Chondrocyte (in vitro differentiated cells): ENCODE measurements around the gene TRMT5. TPM values are rescaled to one million over a fixed set of nuclear protein-coding genes. Genes with fewer than 3 reads are reported as not detected.

Experiments
- DNase-seq: peaks from one replicate; pipeline ENCODE4 v3.0.0; 2021; ENCODE audit warnings: mixed read lengths, low spot score
- H3K27ac Mint-ChIP-seq: one replicate; pipeline ENCODE4 v1.8.0; 2021; ENCODE audit warnings: mild to moderate bottlenecking, moderate library complexity, mixed read lengths; ENCODE audit not compliant: unreplicated experiment
- H3K27me3 Mint-ChIP-seq: 2 replicates; pipeline ENCODE4 v1.8.0; 2021; ENCODE audit warnings: low read depth, mixed read lengths
- H3K36me3 Mint-ChIP-seq: 2 replicates; pipeline ENCODE4 v1.8.0; 2021; ENCODE audit warnings: low read depth, mixed read lengths
- H3K4me1 Mint-ChIP-seq: 2 replicates; pipeline ENCODE4 v1.8.0; 2021; ENCODE audit warnings: low read depth, mild to moderate bottlenecking, mixed read lengths
- H3K4me3 Mint-ChIP-seq: one replicate; pipeline ENCODE4 v1.8.0; 2021; ENCODE audit warnings: mild to moderate bottlenecking, moderate library complexity, mixed read lengths; ENCODE audit not compliant: unreplicated experiment
- H3K9me3 Mint-ChIP-seq: 2 replicates; pipeline ENCODE4 v1.8.0; 2021; ENCODE audit warnings: low read depth, mixed read lengths
- total RNA-seq: library from RNA; stranded (reverse); gene quantifications from 3 replicates; pipeline ENCODE4 v1.2.1, GENCODE V29; 2021
- TF ChIP-seq, protein P1 (sequence below): fragments of 200-600 bp; sonication (generic); IDR thresholded peaks from 2 replicates; pipeline ENCODE4 v1.5.0; 2021; ENCODE audit warnings: antibody characterized with exemption, mild to moderate bottlenecking, moderate library complexity

TRMT5 gene
- total RNA-seq, 1 donor from 2014 or later: 12.6 TPM

DNA sequence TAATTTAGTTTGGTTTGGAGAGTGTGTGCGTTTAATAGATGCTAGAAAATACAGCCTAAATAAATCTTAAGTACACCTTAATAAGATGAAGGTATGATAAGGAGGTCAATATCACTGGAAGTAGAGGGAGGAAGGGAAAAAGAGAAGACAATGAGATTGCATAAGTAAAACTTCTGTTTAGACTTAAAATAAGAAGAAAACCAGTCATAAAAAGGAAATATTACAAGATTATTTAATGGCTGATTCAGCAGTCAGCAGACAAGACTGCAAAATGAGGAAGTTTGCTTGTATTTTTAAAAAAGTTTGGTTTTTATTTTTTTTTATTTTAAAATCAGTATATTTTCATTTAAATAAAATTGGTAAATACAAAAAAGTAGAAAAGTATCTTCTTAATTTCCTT, 3.3 kb upstream of the TRMT5 start:
- TF ChIP-seq, protein P1, sequence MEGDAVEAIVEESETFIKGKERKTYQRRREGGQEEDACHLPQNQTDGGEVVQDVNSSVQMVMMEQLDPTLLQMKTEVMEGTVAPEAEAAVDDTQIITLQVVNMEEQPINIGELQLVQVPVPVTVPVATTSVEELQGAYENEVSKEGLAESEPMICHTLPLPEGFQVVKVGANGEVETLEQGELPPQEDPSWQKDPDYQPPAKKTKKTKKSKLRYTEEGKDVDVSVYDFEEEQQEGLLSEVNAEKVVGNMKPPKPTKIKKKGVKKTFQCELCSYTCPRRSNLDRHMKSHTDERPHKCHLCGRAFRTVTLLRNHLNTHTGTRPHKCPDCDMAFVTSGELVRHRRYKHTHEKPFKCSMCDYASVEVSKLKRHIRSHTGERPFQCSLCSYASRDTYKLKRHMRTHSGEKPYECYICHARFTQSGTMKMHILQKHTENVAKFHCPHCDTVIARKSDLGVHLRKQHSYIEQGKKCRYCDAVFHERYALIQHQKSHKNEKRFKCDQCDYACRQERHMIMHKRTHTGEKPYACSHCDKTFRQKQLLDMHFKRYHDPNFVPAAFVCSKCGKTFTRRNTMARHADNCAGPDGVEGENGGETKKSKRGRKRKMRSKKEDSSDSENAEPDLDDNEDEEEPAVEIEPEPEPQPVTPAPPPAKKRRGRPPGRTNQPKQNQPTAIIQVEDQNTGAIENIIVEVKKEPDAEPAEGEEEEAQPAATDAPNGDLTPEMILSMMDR: no peak
- H3K27ac Mint-ChIP-seq: no peak overlapping the region
- DNase-seq: no peak
- H3K36me3 Mint-ChIP-seq: peaks cover 16% of the 10 kb centered on the region
- H3K4me3 Mint-ChIP-seq: no peak overlapping the region
- no peaks in the 10 kb centered on the region for H3K9me3 Mint-ChIP-seq
- no peaks in the 10 kb centered on the region for H3K27me3 Mint-ChIP-seq
- H3K4me1 Mint-ChIP-seq: peaks cover 17% of the 10 kb centered on the region

DNA sequence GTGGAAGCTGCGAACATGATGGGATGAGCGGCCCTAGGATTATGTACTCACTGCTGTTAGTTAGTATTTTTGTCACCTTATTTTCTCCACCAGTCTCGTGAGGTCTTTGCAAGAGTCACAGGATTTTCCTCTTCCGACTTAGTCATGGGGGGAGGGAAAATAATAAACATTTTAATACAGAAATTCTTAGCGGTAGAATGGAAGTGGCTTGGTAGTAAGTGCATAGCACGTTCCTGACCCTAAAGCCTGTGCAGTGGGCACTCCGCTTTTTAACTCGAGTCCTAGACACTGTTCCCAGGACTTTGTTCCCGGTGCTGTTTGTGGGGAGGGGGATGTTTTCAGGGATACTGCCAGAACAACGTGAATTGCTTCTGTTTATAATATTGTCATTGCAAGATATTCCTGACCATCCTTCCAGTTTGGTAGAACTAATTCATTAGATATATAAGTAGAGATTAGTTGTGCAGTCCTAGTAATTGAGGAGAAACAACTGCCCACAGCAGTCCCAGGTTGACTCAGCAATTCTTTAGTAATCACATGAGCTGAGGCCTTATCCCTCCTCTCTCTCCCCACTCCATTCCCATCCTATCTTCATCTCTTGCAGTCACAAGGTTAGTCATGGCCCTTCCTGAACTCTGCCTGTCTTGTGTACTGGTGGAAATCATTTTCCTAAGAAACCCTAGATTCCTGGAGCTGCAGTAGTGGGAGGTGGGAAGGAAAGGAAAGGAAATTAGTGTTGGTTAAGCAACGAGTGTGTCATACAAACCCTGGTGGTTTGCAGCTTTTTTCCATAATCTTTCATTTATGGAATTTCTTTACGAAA, 965 bp upstream of the TRMT5 start:
- TF ChIP-seq, protein P1: no peak
- H3K36me3 Mint-ChIP-seq: peaks cover 14% of the 10 kb centered on the region
- DNase-seq: no peak
- no peak overlapping the region for H3K27ac Mint-ChIP-seq
- H3K4me1 Mint-ChIP-seq: peaks cover 31% of the 10 kb centered on the region
- H3K9me3 Mint-ChIP-seq: no peaks in the 10 kb centered on the region
- no peak overlapping the region for H3K4me3 Mint-ChIP-seq
- no peaks in the 10 kb centered on the region for H3K27me3 Mint-ChIP-seq

DNA sequence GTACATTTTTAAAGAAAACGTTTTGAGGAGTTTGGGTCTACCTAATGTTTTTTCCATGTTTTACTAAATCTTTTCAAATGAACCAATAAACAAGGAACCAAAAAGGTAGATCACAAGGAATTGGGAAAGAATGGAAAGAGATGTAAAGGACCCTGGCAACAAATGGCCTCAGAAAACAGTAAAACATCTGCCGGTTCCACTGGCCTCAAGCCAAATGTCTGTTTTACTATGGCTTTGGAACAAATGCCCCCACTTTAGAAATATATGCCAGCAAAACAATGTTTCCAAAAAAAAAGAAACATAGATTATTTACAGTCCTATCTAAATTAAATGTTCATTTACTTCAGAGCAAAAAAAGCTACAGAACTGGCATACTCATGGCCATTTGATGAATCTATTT, 3.0 kb downstream of the TRMT5 start:
- Mint-ChIP-seq H3K4me1 (peaks cover 14% of the 10 kb centered on the region), H3K4me3 (peak overlapping the region; percentile 7), H3K36me3 (peaks cover 8% of the 10 kb centered on the region), H3K27ac (no peak overlapping the region), H3K27me3 (no peaks in the 10 kb centered on the region), H3K9me3 (no peaks in the 10 kb centered on the region)
- DNase-seq: no peak
- TF ChIP-seq, protein P1: no peak

- TF ChIP-seq, protein P1: no peak
- no peak for DNase-seq
- Mint-ChIP-seq H3K4me1 (peaks cover 16% of the 10 kb centered on the region), H3K27me3 (no peaks in the 10 kb centered on the region), H3K9me3 (no peaks in the 10 kb centered on the region), H3K4me3 (no peak overlapping the region), H3K36me3 (peaks cover 14% of the 10 kb centered on the region), H3K27ac (no peak overlapping the region)
These were observed 5.3 kb downstream of the TRMT5 start for GRCh38 chr14:60975551-60975950.

DNA sequence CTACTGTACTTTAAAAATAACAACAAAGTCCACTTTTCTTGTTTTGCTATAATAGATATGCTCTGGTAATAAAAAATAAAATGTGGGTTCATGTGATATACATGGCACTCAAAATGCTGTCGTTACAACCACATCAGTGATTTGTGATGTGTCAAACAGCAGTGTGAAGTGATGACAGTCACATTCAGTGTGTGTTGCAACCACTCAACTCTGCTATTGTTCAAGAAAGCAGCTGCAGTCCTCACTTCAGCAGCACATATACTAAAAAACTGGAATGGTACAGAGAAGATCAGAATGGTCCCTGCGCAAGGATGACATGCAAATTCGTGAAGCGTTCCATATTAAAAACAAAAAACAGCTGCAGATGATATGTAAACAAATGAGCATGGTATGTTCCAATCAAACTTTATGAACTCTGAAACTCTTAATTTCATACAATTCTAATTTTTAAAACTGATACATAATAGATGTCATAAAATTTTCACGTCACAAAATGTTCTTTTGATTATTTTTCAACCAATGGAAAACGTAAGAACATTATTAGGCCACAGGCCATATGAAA, 6.7 kb downstream of the TRMT5 start:
- Mint-ChIP-seq H3K9me3 (no peaks in the 10 kb centered on the region), H3K27ac (no peak overlapping the region), H3K27me3 (no peaks in the 10 kb centered on the region), H3K4me3 (no peak overlapping the region), H3K36me3 (peaks cover 14% of the 10 kb centered on the region), H3K4me1 (peaks cover 19% of the 10 kb centered on the region)
- TF ChIP-seq, protein P1: no peak
- no peak for DNase-seq
